Activated B cell treated with CpG ODN at 0.5 μM for 24 hours (primary cell): ENCODE data around the gene FLVCR1. TPM values are rescaled to one million over a fixed set of nuclear protein-coding genes. Genes with fewer than 3 reads are reported as not detected.

Source experiments
- ATAC-seq: fragments of 200-7000 bp; cut with Tn5 transposase; one replicate; pipeline ENCODE4 v1.10.0; 2021; ENCODE audit warnings: low read depth, mild to moderate bottlenecking, moderate library complexity
- CTCF ChIA-PET: fragments of 350-600 bp; sonication (Branson Sonifier 250); formaldehyde crosslinking; loops from one replicate; lab custom pipeline; 2021; ENCODE audit warnings: antibody characterized with exemption; lab: Charles Lee
- POLR2A ChIA-PET: fragments of 350-600 bp; sonication (Branson Sonifier 250); formaldehyde crosslinking; loops from one replicate; lab custom pipeline; 2021; ENCODE audit warnings: antibody characterized with exemption; lab: Charles Lee
- DNase-seq: peaks from one replicate; pipeline ENCODE4 v3.0.0; 2022
- H3K27ac Mint-ChIP-seq: one replicate; pipeline ENCODE4 v1.8.0; 2020; ENCODE audit warnings: mixed read lengths
- H3K27me3 Mint-ChIP-seq: one replicate; pipeline ENCODE4 v1.8.0; 2021; ENCODE audit warnings: mixed read lengths
- H3K36me3 Mint-ChIP-seq: one replicate; pipeline ENCODE4 v1.8.0; 2021; ENCODE audit warnings: low read depth, mixed read lengths
- H3K4me1 Mint-ChIP-seq: one replicate; pipeline ENCODE4 v1.8.0; 2021; ENCODE audit warnings: mixed read lengths
- H3K4me3 Mint-ChIP-seq: one replicate; pipeline ENCODE4 v1.8.0; 2020; ENCODE audit warnings: mild to moderate bottlenecking, mixed read lengths
- H3K9me3 Mint-ChIP-seq: one replicate; pipeline ENCODE4 v1.8.0; 2020; ENCODE audit warnings: mixed read lengths
- intact Hi-C: fragments of 100-400 bp; cut with micrococcal nuclease; formaldehyde crosslinking; loops from one replicate; pipeline ENCODE4 v1.15.1; 2024
- total RNA-seq: library from RNA; stranded (reverse); gene quantifications from 2 replicates; pipeline ENCODE4 v1.2.3, GENCODE V29; 2022
- TF ChIP-seq, protein P1 (sequence below): fragments of 200-600 bp; IDR thresholded peaks from one replicate; pipeline ENCODE4 v1.8.0; 2022; ENCODE audit warnings: antibody characterized with exemption, mild to moderate bottlenecking

The FLVCR1 gene
- total RNA-seq, 1 donor from 2014 or later: 12.7 TPM

- peaks cover 32% of the 10 kb centered on the region for H3K4me1 Mint-ChIP-seq
- no peak overlapping the region for H3K4me3 Mint-ChIP-seq
- TF ChIP-seq, protein P1, sequence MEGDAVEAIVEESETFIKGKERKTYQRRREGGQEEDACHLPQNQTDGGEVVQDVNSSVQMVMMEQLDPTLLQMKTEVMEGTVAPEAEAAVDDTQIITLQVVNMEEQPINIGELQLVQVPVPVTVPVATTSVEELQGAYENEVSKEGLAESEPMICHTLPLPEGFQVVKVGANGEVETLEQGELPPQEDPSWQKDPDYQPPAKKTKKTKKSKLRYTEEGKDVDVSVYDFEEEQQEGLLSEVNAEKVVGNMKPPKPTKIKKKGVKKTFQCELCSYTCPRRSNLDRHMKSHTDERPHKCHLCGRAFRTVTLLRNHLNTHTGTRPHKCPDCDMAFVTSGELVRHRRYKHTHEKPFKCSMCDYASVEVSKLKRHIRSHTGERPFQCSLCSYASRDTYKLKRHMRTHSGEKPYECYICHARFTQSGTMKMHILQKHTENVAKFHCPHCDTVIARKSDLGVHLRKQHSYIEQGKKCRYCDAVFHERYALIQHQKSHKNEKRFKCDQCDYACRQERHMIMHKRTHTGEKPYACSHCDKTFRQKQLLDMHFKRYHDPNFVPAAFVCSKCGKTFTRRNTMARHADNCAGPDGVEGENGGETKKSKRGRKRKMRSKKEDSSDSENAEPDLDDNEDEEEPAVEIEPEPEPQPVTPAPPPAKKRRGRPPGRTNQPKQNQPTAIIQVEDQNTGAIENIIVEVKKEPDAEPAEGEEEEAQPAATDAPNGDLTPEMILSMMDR: no peak
- CTCF ChIA-PET: interaction anchor here (0.7 to 1.0 kb wide), 2 partner anchors 25 to 54 kb away, joined by 3 read pairs; no protein-coding TSS in a partner anchor
- no peak overlapping the region for H3K27ac Mint-ChIP-seq
- ATAC-seq (no peak), DNase-seq (no peak)
- H3K9me3 Mint-ChIP-seq: peaks cover 6% of the 10 kb centered on the region
- H3K36me3 Mint-ChIP-seq: no peaks in the 10 kb centered on the region
- POLR2A ChIA-PET: no interaction called here
- no peaks in the 10 kb centered on the region for H3K27me3 Mint-ChIP-seq
- intact Hi-C loops: no loop called here
Observed at GRCh38 chr1:212941452-212941851, 83.4 kb downstream of the FLVCR1 start.

- POLR2A ChIA-PET: no interaction called here
- peaks cover 6% of the 10 kb centered on the region for H3K9me3 Mint-ChIP-seq
- no peaks in the 10 kb centered on the region for H3K27me3 Mint-ChIP-seq
- TF ChIP-seq, protein P1: no peak
- intact Hi-C loops: no loop called here
- H3K4me3 Mint-ChIP-seq: no peak overlapping the region
- CTCF ChIA-PET: no interaction called here
- ATAC-seq (no peak), DNase-seq (no peak)
- peaks cover 37% of the 10 kb centered on the region for H3K4me1 Mint-ChIP-seq
- no peaks in the 10 kb centered on the region for H3K36me3 Mint-ChIP-seq
- H3K27ac Mint-ChIP-seq: no peak overlapping the region
Observed at GRCh38 chr1:212942679-212943392, 84.8 kb downstream of the FLVCR1 start.

- POLR2A ChIA-PET: no interaction called here
- Mint-ChIP-seq H3K27ac (no peak overlapping the region), H3K4me3 (no peak overlapping the region), H3K9me3 (peaks cover 6% of the 10 kb centered on the region), H3K4me1 (peaks cover 37% of the 10 kb centered on the region), H3K36me3 (no peaks in the 10 kb centered on the region), H3K27me3 (no peaks in the 10 kb centered on the region)
- intact Hi-C loops: no loop called here
- DNase-seq (no peak), ATAC-seq (no peak)
- TF ChIP-seq, protein P1: no peak
- CTCF ChIA-PET: no interaction called here
Observed at GRCh38 chr1:212943393-212943710, 85.3 kb downstream of the FLVCR1 start.

- ATAC-seq (peak; percentile 85), DNase-seq (no peak)
- intact Hi-C loops: no loop called here
Observed at GRCh38 chr1:212944229-212944901, 86.3 kb downstream of the FLVCR1 start.

GRCh38 chr1:212945056-212945455 is 87.0 kb downstream of the FLVCR1 start:
- Mint-ChIP-seq H3K4me3 (no peak overlapping the region), H3K4me1 (peaks cover 41% of the 10 kb centered on the region), H3K9me3 (peaks cover 5% of the 10 kb centered on the region), H3K27me3 (peaks cover under 1% of the 10 kb centered on the region), H3K36me3 (no peaks in the 10 kb centered on the region), H3K27ac (peak overlapping the region; percentile 18)
- no peak for DNase-seq
- TF ChIP-seq, protein P1: no peak
- ChIA-PET POLR2A (no interaction called here), CTCF (no interaction called here)
- intact Hi-C loops: no loop called here
- no peak for ATAC-seq

More at GRCh38 chr1:212944229-212944901, 86.3 kb downstream of the FLVCR1 start:
- no peak overlapping the region for H3K4me3 Mint-ChIP-seq
- TF ChIP-seq, protein P1: no peak
- H3K4me1 Mint-ChIP-seq: peaks cover 37% of the 10 kb centered on the region
- CTCF ChIA-PET: no interaction called here
- peaks cover 7% of the 10 kb centered on the region for H3K9me3 Mint-ChIP-seq
- no peaks in the 10 kb centered on the region for H3K36me3 Mint-ChIP-seq
- no peaks in the 10 kb centered on the region for H3K27me3 Mint-ChIP-seq
- POLR2A ChIA-PET: interaction anchor here (0.6 kb wide), 1 partner anchor 1004 kb away, joined by 3 read pairs; no protein-coding TSS in a partner anchor
- H3K27ac Mint-ChIP-seq: peak overlapping the region; percentile 42
